Lower leg skin (tissue), 3 donors: Measurements from ENCODE around the gene UST.

Experiments used
- CTCF ChIP-seq, 3 donors: fragments of 450-650 bp; IDR thresholded peaks; one replicate each; pipeline ENCODE4 v1.5.1; 2016; ENCODE audit warnings: antibody characterized with exemption in 3 of 3, mild to moderate bottlenecking in 3 of 3, moderate library complexity in 2 of 3
- POLR2A ChIP-seq, 2 donors: fragments of 450-650 bp; IDR thresholded peaks; one replicate each; pipeline ENCODE4 v1.6.1; 2016 to 2017; ENCODE audit warnings: antibody characterized with exemption in 2 of 2, mild to moderate bottlenecking in 1 of 2, moderate library complexity in 1 of 2

GRCh38 chr6:148771896-148772554 lies 25.2 kb downstream of the UST start:
- TF ChIP-seq CTCF (IDR thresholded peaks at IDR 0.05) (no peak), POLR2A (IDR thresholded peaks at IDR 0.05) (no peak)
